ENCODE results near the gene NOG.

NOG gene

DNA sequence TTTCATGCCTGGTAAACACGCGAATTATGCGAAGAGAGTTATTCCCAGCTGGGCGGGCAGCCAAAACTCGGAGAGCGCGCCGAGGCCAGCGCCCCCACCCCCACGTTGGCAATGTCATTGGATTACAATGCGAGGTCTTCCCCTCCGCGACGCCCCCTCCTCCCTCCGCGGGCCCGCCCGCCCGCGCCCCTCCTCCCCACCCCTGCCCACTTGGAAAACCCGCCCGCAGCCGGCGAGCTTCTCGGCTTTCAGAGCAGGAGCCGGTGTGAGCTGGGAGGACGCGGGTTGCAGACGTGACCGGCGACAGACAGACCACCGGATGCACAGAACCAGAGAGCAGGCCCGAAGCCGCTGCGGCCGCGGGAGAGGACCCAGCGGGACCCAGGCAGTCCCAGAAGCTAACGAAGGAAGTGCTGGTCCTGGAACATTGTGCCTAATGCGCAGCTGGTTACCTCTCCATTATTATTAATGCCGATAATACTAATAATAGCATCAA is 4.0 kb downstream of the NOG start:
- no peak for DNase-seq (ENCODE audit: extremely low read depth, insufficient read length)
- TF ChIP-seq, protein P1, sequence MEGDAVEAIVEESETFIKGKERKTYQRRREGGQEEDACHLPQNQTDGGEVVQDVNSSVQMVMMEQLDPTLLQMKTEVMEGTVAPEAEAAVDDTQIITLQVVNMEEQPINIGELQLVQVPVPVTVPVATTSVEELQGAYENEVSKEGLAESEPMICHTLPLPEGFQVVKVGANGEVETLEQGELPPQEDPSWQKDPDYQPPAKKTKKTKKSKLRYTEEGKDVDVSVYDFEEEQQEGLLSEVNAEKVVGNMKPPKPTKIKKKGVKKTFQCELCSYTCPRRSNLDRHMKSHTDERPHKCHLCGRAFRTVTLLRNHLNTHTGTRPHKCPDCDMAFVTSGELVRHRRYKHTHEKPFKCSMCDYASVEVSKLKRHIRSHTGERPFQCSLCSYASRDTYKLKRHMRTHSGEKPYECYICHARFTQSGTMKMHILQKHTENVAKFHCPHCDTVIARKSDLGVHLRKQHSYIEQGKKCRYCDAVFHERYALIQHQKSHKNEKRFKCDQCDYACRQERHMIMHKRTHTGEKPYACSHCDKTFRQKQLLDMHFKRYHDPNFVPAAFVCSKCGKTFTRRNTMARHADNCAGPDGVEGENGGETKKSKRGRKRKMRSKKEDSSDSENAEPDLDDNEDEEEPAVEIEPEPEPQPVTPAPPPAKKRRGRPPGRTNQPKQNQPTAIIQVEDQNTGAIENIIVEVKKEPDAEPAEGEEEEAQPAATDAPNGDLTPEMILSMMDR (IDR thresholded peaks at IDR 0.05; ENCODE audit: insufficient read depth, low read length, poor library complexity, severe bottlenecking), result no peak
- H3K36me3 ChIP-seq (ENCODE audit: control insufficient read depth, insufficient read depth, low read length), result no peaks in the 10 kb centered on the region
- no peaks in the 10 kb centered on the region; the same call in none of the 2 replicates for H3K27me3 ChIP-seq (replicated peaks; ENCODE audit: control insufficient read depth, insufficient read depth, low read length)
- no peak overlapping the region for H3K4me3 ChIP-seq (replicated peaks; ENCODE audit: low read depth, low read length)

DNA sequence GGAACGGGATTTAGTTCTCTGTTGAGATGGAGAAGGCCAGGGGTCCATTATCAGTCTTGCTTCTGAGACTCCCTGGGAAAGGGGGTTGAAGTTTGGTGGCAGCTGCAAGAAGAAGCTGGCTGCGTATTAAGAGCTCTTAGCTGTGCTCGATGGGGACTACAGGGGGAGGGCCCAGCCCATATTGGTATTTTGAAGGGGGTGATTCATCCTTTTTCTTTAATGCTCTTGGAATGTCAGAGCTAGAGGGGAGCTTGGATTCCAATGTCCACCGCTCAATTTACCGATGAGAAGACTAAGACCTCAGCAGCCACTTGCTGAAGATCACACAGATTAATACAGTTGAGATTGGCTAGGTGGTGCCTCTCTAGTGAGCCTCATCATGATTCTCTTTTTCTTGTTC is 5.0 kb downstream of the NOG start:
- no peak overlapping the region for H3K4me3 ChIP-seq (replicated peaks; ENCODE audit: low read depth, low read length)

DNA sequence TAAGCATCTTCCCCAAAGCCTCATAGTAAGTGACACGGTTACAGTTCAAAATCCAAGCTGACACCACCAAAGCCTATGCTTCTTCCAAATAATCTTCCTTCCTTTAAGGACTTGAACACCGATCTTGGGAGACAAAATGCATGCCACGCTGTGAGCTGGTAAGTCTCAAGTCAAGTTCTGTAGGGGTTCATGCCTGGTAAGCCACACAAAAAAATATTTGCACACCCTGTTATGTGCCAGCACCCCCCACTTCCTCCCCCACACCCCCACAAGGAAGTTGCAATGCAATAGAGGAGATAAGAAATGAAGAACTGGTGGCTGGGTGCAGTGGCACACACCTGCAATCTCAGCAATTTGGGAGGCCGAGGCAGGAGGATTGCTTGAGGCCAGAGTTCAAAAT is 5.6 kb downstream of the NOG start:
- Histone ChIP-seq H3K36me3 (ENCODE audit: control insufficient read depth, insufficient read depth, low read length) (no peaks in the 10 kb centered on the region), H3K27me3 (replicated peaks; ENCODE audit: control insufficient read depth, insufficient read depth, low read length) (no peaks in the 10 kb centered on the region; the same call in none of the 2 replicates), H3K4me3 (replicated peaks; ENCODE audit: low read depth, low read length) (no peak overlapping the region)
- no peak for DNase-seq (ENCODE audit: extremely low read depth, insufficient read length)
- TF ChIP-seq, protein P1 (IDR thresholded peaks at IDR 0.05; ENCODE audit: insufficient read depth, low read length, poor library complexity, severe bottlenecking), result no peak

More for the DNA sequence above, 5.0 kb downstream of the NOG start:
- DNase-seq (ENCODE audit: extremely low read depth, insufficient read length), result no peak
- Histone ChIP-seq H3K36me3 (ENCODE audit: control insufficient read depth, insufficient read depth, low read length) (no peaks in the 10 kb centered on the region), H3K27me3 (replicated peaks; ENCODE audit: control insufficient read depth, insufficient read depth, low read length) (no peaks in the 10 kb centered on the region; the same call in none of the 2 replicates)
- TF ChIP-seq, protein P1 (IDR thresholded peaks at IDR 0.05; ENCODE audit: insufficient read depth, low read length, poor library complexity, severe bottlenecking), result no peak

DNA sequence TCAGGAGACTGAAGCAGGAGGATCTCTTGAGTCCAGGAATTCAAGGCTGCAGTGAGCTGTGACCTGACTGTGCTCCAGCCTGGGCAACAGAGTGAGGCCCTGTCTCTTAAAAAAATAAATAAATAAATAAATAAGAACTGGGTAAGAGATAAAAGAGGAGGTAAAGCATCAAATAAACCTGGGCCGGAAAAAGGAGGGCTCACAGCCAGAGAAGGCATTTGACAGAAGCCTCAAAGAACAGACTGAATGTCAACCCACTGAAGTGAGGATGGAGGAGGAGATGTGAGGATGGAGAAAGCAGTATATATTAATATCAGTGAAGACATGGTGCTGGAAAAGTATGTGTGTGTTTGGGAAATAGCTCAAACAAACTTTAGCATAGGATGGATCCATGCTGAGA is 6.1 kb downstream of the NOG start:
- Histone ChIP-seq H3K27me3 (replicated peaks; ENCODE audit: control insufficient read depth, insufficient read depth, low read length) (no peaks in the 10 kb centered on the region; the same call in none of the 2 replicates), H3K4me3 (replicated peaks; ENCODE audit: low read depth, low read length) (no peak overlapping the region), H3K36me3 (ENCODE audit: control insufficient read depth, insufficient read depth, low read length) (no peaks in the 10 kb centered on the region)
- no peak for DNase-seq (ENCODE audit: extremely low read depth, insufficient read length)
- TF ChIP-seq, protein P1 (IDR thresholded peaks at IDR 0.05; ENCODE audit: insufficient read depth, low read length, poor library complexity, severe bottlenecking), result no peak

DNA sequence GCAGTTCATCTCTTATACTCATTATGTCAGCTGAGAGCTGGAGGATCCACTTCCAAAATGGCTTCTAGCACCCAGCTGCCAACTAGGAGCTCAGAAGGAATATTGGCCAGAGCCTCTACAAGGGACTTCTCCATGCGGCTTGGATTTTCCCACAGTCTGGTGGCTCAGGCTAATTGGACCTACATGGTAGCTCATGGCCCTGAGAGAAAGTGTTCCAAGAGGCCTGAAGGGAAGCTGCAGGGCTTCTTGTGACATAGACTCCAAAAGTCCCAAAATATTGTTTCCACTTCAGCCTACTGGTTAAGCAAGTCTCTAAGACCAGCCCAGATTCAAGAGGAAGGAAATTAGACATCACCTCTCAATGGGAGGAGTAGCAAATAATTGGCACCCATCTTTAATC is 6.8 kb downstream of the NOG start:
- Histone ChIP-seq H3K4me3 (replicated peaks; ENCODE audit: low read depth, low read length) (no peak overlapping the region), H3K27me3 (replicated peaks; ENCODE audit: control insufficient read depth, insufficient read depth, low read length) (no peaks in the 10 kb centered on the region; the same call in none of the 2 replicates), H3K36me3 (ENCODE audit: control insufficient read depth, insufficient read depth, low read length) (no peaks in the 10 kb centered on the region)
- no peak for DNase-seq (ENCODE audit: extremely low read depth, insufficient read length)
- TF ChIP-seq, protein P1 (IDR thresholded peaks at IDR 0.05; ENCODE audit: insufficient read depth, low read length, poor library complexity, severe bottlenecking), result no peak

DNA sequence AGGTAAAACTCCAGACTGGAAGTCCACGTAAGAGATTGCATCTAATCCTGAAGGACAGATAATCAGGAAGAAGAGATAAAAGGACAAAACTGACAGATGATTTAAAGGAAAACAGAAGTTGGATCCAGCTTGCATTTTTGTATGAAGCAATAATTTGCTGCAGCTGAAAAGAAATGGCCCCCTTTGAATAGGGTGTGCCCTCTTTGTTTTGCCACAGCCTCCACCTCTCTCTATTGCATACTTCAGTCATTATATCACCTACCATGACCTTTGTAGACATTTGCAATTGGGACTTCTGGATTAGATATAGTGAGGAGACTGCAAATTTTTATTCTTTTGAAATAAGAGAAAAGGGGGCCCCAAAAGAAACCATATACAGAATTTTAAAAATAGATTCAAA is 8.1 kb downstream of the NOG start:
- TF ChIP-seq, protein P1 (IDR thresholded peaks at IDR 0.05; ENCODE audit: insufficient read depth, low read length, poor library complexity, severe bottlenecking), result no peak

More for the DNA sequence above, 8.1 kb downstream of the NOG start:
- H3K27me3 ChIP-seq (replicated peaks; ENCODE audit: control insufficient read depth, insufficient read depth, low read length), result no peaks in the 10 kb centered on the region; the same call in none of the 2 replicates
- DNase-seq (ENCODE audit: extremely low read depth, insufficient read length), result no peak
- no peaks in the 10 kb centered on the region for H3K36me3 ChIP-seq (ENCODE audit: control insufficient read depth, insufficient read depth, low read length)
- H3K4me3 ChIP-seq (replicated peaks; ENCODE audit: low read depth, low read length), result no peak overlapping the region
